Measurements from ENCODE around the gene GALNT8.

The GALNT8 gene

DNA sequence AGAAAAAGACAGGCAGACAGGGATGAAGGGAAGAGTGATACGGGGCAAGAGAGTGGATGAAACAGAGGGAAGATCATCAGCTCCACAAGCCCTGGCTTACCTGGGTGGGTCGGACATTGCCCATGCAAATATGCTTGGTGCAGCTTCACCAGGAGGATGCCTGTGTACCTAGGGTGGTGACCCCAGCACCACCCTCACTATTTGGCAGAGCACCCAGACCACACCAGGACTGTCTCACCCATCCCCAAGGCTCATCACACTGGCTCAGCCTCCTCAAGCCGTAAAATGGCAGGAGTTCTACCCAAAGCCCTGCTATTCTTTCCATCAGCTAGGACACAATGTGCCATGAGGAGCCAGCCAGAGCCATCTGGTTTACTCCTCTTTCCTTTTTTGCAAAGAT lies 3.0 kb downstream of the GALNT8 start:
- Histone ChIP-seq H4K20me1 (ENCODE audit: control insufficient read depth, insufficient read depth, low read depth, low read length) (no peaks in the 10 kb centered on the region), H3K4me2 (ENCODE audit: low read length) (no peak overlapping the region), H3K27ac (ENCODE audit: low read depth, low read length) (no peak overlapping the region), H3K36me3 (ENCODE audit: control insufficient read depth, low read length) (no peaks in the 10 kb centered on the region), H3K4me3 (ENCODE audit: low read length) (no peak overlapping the region), H3K4me1 (ENCODE audit: control insufficient read depth, low read length) (no peaks in the 10 kb centered on the region), H3K9me2 (replicated peaks; ENCODE audit: control insufficient read depth, low read length) (no peaks in the 10 kb centered on the region), H3K79me2 (ENCODE audit: control insufficient read depth, low read length) (no peaks in the 10 kb centered on the region), H3K9me3 (ENCODE audit: control insufficient read depth, insufficient read depth, low read length) (no peaks in the 10 kb centered on the region), H3F3A (ENCODE audit: control insufficient read depth, insufficient read depth) (no peaks in the 10 kb centered on the region), H3K27me3 (ENCODE audit: control insufficient read depth, low read length) (peaks cover 15% of the 10 kb centered on the region)
- TF ChIP-seq, protein P1, sequence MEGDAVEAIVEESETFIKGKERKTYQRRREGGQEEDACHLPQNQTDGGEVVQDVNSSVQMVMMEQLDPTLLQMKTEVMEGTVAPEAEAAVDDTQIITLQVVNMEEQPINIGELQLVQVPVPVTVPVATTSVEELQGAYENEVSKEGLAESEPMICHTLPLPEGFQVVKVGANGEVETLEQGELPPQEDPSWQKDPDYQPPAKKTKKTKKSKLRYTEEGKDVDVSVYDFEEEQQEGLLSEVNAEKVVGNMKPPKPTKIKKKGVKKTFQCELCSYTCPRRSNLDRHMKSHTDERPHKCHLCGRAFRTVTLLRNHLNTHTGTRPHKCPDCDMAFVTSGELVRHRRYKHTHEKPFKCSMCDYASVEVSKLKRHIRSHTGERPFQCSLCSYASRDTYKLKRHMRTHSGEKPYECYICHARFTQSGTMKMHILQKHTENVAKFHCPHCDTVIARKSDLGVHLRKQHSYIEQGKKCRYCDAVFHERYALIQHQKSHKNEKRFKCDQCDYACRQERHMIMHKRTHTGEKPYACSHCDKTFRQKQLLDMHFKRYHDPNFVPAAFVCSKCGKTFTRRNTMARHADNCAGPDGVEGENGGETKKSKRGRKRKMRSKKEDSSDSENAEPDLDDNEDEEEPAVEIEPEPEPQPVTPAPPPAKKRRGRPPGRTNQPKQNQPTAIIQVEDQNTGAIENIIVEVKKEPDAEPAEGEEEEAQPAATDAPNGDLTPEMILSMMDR (IDR thresholded peaks at IDR 0.05; ENCODE audit: low read depth, low read length, poor library complexity, severe bottlenecking) = no peak
- TF ChIP-seq EZH2phosphoT487 (IDR thresholded peaks at IDR 0.05; ENCODE audit: borderline replicate concordance, low read length) = no peak

DNA sequence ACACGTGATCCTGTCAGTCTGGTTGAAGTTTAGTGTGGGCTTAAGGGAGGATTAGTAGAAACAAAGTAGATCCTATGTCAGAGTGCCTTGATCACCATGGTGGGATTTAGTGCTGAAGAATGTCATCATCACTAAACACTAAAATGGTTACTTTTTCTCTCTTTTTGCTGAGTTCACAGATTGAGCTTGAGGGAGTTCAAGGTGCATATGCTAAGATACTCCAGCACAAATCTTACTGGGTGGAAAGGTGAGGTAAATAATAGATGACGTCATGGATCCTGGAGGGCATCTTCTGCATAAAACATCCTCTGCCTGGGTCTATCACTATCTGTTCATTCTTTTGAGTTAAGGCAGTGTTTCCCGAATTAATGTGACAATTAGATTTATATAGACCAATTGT lies 4.9 kb downstream of the GALNT8 start:
- Histone ChIP-seq H3K4me2 (ENCODE audit: low read length) (no peak overlapping the region), H3K4me1 (ENCODE audit: control insufficient read depth, low read length) (no peaks in the 10 kb centered on the region), H3K4me3 (ENCODE audit: low read length) (no peak overlapping the region), H3K36me3 (ENCODE audit: control insufficient read depth, low read length) (no peaks in the 10 kb centered on the region), H3K79me2 (ENCODE audit: control insufficient read depth, low read length) (no peaks in the 10 kb centered on the region), H4K20me1 (ENCODE audit: control insufficient read depth, insufficient read depth, low read depth, low read length) (no peaks in the 10 kb centered on the region), H3K27me3 (ENCODE audit: control insufficient read depth, low read length) (peaks cover 12% of the 10 kb centered on the region), H3F3A (ENCODE audit: control insufficient read depth, insufficient read depth) (no peaks in the 10 kb centered on the region), H3K27ac (ENCODE audit: low read depth, low read length) (no peak overlapping the region), H3K9me3 (ENCODE audit: control insufficient read depth, insufficient read depth, low read length) (no peaks in the 10 kb centered on the region), H3K9me2 (replicated peaks; ENCODE audit: control insufficient read depth, low read length) (no peaks in the 10 kb centered on the region)
- TF ChIP-seq, protein P1 (IDR thresholded peaks at IDR 0.05; ENCODE audit: low read depth, low read length, poor library complexity, severe bottlenecking) = no peak
- TF ChIP-seq EZH2phosphoT487 (IDR thresholded peaks at IDR 0.05; ENCODE audit: borderline replicate concordance, low read length) = no peak

DNA sequence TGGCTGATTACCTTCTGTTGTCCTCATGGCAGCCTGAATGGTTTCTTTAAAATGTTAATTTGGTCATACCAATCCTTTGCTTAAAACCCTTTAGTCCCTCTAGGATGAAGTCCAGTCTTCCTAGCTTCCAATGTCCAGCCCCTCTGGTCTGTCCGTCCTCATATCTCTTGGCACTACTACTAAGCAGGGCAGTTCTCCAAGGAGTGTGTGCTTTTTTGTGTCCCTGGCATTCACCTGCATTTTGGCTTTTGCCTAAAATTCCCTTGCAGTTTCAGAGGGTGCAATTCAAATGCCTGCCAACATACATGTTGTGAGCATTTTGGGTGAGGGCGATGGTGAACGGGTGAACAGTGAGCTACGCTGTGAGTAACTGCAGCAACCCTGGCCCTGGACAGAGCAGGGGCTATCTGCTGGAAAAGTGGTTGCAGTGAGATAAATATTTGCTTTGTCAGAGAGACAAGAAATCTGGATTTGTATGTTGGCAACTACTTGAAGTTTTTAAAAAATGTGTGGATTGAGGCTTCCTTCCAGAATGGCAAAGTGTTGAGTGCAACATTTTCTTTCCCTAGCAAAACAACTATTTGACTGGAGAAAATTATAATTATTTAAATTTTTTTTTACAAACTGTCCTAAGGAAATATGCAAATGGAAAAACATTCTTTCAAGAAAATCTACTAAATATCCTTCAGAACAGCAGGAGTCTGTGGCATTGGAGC lies 14.6 kb downstream of the GALNT8 start:
- H3K27ac ChIP-seq (ENCODE audit: low read depth, low read length) = no peak overlapping the region
- no peaks in the 10 kb centered on the region for H4K20me1 ChIP-seq (ENCODE audit: control insufficient read depth, insufficient read depth, low read depth, low read length)

More for the DNA sequence above, 14.6 kb downstream of the GALNT8 start:
- no peak for TF ChIP-seq EZH2phosphoT487 (IDR thresholded peaks at IDR 0.05; ENCODE audit: borderline replicate concordance, low read length)
- TF ChIP-seq, protein P1 (IDR thresholded peaks at IDR 0.05; ENCODE audit: low read depth, low read length, poor library complexity, severe bottlenecking) = no peak
- H3K36me3 ChIP-seq (ENCODE audit: control insufficient read depth, low read length) = no peaks in the 10 kb centered on the region
- H3K4me2 ChIP-seq (ENCODE audit: low read length) = no peak overlapping the region
- peaks cover 14% of the 10 kb centered on the region for H3K27me3 ChIP-seq (ENCODE audit: control insufficient read depth, low read length)
- no peaks in the 10 kb centered on the region for H3K4me1 ChIP-seq (ENCODE audit: control insufficient read depth, low read length)
- H3K9me2 ChIP-seq (replicated peaks; ENCODE audit: control insufficient read depth, low read length) = no peaks in the 10 kb centered on the region
- no peaks in the 10 kb centered on the region for H3K9me3 ChIP-seq (ENCODE audit: control insufficient read depth, insufficient read depth, low read length)
- no peaks in the 10 kb centered on the region for H3K79me2 ChIP-seq (ENCODE audit: control insufficient read depth, low read length)
- no peak overlapping the region for H3K4me3 ChIP-seq (ENCODE audit: low read length)
- H3F3A ChIP-seq (ENCODE audit: control insufficient read depth, insufficient read depth) = no peaks in the 10 kb centered on the region
